GF-D8 (cell line): ENCODE measurements around the gene ACSF2.
A peak's percentile ranks its signal among the peaks of the same experiment; 100 is the strongest.
"Not testable (repeated sequence)": the region's sequence is repeated elsewhere in the genome, so short reads cannot be mapped to it uniquely, and the experiment has no call there.

Experiments
- DNase-seq: peaks from one replicate; lab custom pipeline; 2025; lab: John Stamatoyannopoulos, UW

The ACSF2 gene

GRCh38 chr17:50425682-50426471, at the start of gene ACSF2:
ACSF2 (plus strand) TSS chr17:50426218; CDS start chr17:50426262, 44 bp downstream.
- DNase-seq: no peak

GRCh38 chr17:50379351-50380132, 46.5 kb upstream of the ACSF2 start:
- no peak for DNase-seq

GRCh38 chr17:50380369-50381259, 45.4 kb upstream of the ACSF2 start:
- DNase-seq: no peak

GRCh38 chr17:50381260-50381815, 44.7 kb upstream of the ACSF2 start:
- DNase-seq: no peak

- DNase-seq: no peak
Measured at GRCh38 chr17:50381920-50382319, 44.1 kb upstream of the ACSF2 start.

GRCh38 chr17:50382931-50383330, 43.1 kb upstream of the ACSF2 start:
- DNase-seq: no peak

GRCh38 chr17:50386510-50386909, 39.5 kb upstream of the ACSF2 start:
- DNase-seq: no peak

GRCh38 chr17:50388728-50389127, 37.3 kb upstream of the ACSF2 start:
- no peak for DNase-seq

GRCh38 chr17:50389534-50389933, 36.5 kb upstream of the ACSF2 start:
- no peak for DNase-seq

- DNase-seq: no peak
Measured at GRCh38 chr17:50392621-50393020, 33.4 kb upstream of the ACSF2 start.

GRCh38 chr17:50393700-50394099, 32.3 kb upstream of the ACSF2 start:
- no peak for DNase-seq

- DNase-seq: no peak
Measured at GRCh38 chr17:50394711-50395110, 31.3 kb upstream of the ACSF2 start.

- DNase-seq: no peak
Measured at GRCh38 chr17:50396261-50397110, 29.5 kb upstream of the ACSF2 start.

- DNase-seq: peak; percentile 35
Measured at GRCh38 chr17:50397111-50397918, 28.7 kb upstream of the ACSF2 start, which contains the start of gene LRRC59. LRRC59 (minus strand) TSS chr17:50397523; CDS start chr17:50397317, 206 bp downstream.

- DNase-seq: no peak
Measured at GRCh38 chr17:50397919-50398285, 28.1 kb upstream of the ACSF2 start.

- not testable (repeated sequence) for DNase-seq
Measured at GRCh38 chr17:50398672-50399071, 27.3 kb upstream of the ACSF2 start.

- not testable (repeated sequence) for DNase-seq
Measured at GRCh38 chr17:50399591-50399990, 26.4 kb upstream of the ACSF2 start.

GRCh38 chr17:50405351-50405750, 20.7 kb upstream of the ACSF2 start:
- not testable (repeated sequence) for DNase-seq

- no peak for DNase-seq
Measured at GRCh38 chr17:50406578-50406977, 19.4 kb upstream of the ACSF2 start.

GRCh38 chr17:50407921-50408320, 18.1 kb upstream of the ACSF2 start:
- no peak for DNase-seq
